Measurements from ENCODE around the gene PLXNB2.

The PLXNB2 gene

DNA sequence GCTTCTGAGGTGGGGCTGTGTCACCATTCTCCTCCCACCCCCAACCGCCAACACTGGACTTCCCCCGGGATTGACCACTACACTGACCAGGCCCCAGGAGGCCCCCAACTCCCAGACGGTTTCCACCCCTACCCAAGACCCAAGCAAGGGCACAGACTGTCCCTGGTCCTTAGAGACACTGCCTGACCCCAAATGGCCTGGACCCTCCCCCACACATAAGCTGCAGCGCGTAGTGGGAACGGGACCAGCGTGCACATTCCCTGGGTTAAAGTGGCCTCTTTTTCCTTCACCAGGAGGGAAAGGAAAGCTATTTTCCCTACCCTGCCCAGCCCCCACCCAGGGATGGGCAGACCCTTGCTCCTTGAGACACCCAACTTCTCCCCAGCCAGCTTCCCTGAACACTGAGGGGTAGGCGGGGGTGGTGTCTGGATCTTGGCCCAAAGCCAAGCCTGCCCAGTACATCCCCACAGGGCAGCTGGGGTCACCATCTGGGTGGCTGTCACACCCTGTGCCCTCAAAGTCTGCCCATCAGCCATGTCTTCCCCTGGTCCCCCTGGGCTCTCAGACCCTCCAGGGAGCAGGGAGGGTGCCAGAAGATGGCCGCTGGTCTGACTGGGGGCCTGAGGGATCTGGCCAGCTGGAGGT is 44.4 kb downstream of the PLXNB2 start:
- no peak for DNase-seq

DNA sequence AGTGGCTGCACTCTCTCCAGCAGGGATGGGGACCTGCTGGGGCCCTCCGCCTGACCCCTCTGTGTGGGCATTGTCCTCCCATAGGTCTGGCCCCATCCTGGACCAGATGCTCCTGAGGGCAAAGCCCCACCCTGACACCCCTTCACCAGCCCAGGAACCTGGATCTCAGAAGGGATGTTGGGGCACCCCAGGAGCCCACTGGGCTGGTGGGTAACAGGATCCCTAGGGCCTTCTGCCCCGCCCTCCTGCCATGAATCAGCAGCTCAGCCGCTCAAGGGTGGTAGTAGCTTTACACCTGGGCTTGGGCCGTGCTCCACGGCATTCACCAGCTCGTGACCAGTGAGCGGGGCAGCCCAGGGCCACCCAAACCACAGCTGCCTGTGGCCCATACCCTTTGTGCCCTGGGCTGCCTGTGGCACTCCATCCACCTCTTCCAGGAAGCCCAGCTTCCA is 45.0 kb downstream of the PLXNB2 start:
- no peak for DNase-seq

DNA sequence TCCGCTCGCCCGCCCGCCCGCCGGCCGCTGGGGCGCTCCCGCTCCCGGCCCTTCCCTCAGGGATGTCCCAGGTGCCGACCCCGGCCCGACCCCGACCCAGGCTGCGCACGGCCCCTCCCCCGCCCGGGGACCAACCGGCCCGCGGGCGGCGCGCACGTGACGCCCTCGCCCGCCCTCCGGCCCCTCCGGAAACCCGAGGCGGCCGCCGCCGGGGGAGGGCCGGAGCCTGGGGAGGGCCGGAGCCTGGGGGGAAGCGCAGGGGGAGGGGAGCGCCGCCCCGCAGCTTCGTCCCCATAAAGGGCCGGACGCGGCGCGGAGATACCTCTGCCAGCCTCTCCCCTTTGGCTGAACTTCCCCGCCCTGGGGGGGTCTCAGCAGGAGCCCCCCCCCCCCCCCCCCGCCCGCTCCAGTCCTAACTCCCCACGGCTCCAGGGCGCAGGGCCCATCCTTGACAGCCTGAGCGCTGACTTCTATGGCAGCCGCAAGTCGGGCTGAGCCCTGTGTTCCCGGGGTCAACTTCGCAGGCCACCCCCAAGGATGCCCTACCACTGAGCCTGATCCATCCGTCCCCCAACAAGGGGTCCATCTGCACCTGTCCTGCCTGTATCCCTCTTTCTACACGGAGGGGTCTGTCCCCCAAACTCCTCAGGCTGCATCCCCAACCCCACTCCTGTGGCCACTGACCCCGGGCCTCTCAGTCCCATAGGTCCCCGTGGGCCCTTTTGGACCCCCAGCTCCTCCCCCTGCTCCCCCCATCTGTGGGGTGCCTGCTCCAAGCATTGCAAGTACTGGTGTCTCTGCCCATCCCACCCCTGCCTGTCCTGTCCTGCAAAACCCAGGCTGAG is 45.6 kb downstream of the PLXNB2 start, which contains the start of gene MAPK12:
Gene MAPK12, minus strand, starts transcription at position 69 of the 845 bp plus-strand sequence. CDS start 174 bp downstream, outside the sequence.
- no peak for DNase-seq

DNA sequence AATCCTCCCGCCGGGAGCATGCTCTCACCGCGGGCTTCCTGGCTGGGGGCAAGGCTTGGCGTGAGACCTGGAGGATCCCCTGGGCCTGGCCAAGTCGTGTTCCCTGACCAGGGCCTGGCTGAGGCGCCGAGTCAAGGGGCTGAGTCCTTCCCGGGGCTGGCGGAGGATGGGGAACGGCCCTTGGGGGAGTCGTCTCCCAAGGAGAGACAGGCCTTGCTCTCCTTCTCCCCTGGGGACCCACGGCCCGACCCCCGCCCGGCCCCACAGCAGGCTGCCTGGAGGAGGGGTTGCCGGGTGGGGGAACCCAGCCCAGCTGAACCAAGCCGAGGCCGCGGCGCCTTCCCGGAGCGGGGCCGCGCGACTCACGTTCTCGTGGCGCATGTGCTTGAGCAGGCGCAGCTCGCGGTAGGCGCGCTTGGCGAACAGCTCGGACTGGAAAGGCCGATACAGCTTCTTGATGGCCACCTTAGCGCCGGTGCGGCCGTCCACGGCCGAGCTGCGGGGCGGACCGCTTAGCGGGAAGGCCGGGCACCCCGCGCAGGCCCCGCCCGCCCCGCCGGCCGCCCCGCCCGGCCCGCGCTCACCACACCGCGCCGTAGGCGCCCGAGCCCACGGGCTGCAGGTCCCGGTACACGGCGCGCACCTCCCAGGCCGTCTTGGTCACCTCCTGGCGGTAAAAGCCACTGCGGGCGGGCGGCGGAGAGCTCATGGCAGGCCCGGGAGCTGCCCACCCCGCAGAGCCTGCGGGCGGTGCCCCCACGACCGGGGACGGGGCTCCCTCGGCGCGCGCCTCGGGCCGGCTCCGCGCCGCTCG is 46.4 kb downstream of the PLXNB2 start:
- no peak for DNase-seq

DNA sequence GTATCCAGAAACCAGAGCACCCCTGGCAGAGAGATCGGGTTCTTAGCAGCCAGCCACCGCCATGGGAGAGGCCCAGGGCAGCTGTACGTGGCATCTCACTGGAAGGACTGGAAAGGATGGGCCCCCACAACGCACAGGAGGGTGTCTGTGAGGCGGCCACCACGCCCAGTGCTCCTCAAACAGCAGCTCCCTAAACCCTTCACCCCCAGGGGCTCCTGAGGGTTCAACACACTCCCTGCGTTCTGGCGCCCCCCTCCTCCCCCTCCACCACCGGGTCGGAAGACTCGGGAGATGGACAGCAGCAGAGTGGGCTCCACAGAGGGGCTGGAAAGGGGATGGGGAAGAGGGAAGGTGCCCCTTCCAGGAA is 47.0 kb downstream of the PLXNB2 start:
- DNase-seq = no peak

DNA sequence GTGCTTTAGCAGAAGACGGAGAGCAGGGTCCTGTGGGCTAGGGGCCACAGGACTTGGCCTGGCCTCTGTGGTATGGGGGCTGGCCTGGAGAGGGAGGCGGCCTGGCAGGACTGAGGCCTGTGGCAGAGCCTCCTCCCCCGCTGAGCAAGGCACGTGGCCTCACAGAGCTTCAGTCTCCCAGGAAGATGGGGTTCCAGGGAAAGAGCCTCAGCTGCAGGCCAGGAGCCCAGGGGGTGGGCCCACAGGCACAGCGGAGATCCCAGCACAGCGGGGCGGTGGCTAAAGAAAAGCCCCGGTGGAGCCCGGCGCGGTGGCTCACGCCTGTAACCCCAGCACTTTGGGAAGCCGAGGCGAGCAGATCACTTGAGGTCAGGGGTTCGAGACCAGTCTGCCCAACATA is 48.1 kb downstream of the PLXNB2 start:
- no peak for DNase-seq

DNA sequence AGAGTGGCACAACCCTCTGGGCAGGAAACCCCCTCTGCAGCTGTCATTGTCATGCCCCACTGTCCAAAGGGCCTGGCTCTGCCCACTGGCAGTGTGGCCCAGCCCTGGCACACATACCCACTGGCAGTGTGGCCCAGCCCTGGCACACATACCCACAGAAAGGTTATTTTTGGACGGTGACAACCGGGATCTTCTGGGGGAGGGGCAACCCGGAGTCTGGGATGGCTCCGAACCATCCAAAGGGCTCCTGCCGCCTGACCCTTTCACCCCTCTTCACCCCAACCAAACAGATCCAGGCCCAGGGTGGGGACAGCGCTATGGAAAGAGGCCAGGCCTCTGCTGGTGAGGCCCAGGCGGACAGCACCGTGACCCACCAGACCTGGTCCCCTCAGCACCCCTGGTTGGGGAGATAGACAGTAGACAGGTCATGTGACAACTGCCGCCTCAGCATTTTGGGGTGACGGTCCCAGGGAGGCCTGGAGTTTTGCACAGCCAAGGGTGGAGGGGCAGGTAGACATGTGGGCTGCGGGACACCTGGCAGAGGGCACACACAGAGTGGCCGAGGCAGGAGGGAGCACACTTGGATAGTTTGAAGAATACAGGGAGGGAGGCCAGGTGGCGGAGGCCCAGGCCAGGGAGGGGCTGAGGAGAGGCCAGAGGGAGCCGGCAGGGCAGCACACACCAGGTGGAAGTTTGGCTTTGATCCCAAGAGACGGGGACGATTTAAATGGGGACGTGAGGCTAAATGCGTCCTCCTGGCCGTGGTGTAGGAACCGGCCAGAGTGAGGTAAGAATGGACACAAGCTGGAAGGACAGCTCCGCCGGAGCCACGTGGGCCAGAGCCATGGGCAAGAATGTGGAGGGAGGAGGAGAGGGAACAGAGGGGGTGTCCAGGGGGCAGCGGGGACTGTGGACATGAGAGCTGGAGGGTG is 48.8 kb downstream of the PLXNB2 start:
- DNase-seq = no peak

DNA sequence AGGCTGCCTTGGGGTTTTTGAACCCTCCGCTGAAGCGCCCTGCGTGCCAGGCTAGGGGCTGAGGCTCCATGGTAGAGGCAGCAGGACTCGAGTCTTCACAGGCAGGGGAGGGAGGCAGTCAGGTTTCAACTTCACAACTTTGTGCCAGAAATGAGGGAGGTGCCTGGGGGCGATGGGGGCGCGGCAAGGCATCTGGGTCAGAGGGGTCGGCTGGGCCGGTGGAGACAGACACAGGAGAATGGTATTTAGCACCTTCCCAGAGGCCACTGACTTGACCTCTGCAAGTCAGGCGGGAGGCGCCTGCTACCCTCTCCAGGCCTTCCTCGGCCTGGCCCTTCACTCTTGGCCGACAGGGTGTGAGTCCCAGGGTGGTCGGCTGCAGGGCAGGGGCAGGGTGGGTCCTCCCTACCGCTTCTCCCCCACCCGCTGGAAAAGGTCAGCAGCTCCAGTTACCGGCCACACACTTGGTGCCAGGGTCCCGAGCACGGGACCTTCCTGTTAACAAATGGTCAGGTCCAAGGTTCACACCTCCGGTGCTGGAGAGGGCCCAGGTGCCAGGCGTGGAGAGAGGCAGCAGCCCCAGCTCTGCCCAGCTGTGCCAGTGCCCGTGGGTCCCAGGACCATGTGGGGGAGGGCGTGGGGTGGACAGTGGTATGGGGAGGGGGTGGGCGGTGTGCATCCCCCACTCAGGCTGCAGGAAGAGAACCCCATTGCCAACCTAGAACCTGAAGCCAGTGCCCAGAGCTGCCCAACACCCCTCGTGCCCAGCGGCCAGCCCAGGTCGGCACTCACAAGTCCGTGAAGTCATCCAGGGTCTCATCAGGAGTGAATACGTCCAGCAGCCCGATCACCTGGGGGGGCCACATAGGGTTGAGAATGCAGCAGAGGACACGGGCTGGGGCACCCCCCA is 49.7 kb downstream of the PLXNB2 start:
- DNase-seq = no peak

DNA sequence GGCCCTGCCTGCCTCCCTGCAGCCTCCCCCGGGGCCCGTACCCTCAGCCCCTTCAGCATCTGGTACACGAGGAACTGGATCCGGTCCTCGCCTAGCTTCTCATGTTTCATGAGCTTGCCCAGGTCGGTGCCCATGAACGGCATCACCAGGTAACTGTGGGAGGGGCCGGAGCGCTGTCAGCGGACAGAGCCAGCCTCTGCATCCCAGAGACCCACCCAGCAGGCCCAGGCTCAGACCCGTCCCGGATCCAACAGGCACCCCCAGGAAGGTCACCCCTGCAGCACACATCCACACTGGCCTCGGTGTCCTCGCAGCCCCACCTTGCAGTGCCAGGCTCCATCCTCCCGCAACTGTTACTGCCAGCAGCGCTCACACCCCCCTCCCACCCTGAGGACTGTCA is 50.4 kb downstream of the PLXNB2 start:
- DNase-seq = no peak

DNA sequence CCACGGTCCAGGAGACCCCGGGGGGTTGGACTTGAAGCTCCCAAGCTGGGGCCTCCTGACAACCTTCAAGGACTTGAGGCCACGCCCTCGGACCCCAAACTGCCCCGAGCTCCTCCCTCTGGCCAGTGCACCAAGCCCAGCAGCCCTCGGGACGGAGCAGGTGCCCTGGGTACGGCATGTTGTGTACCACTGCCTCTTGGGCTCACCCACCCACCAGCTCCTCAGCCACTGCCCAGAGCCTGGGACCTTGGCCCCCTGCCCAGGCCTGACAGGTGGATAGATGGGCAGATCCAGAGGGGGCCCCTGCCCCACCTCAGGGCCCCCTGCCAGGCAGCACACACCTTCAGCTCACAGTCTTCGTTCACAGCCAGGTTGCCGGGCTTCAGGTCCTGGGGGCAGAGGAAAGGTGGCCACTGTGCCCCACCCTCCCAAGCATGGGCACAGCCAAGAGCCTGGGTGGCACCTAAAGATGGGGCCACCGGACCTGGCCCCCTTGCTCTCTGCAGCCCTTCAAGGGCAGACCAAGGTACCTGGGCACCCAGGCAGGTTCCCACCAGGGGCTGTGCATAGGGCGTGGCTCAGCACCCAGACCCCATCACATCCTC is 51.1 kb downstream of the PLXNB2 start:
- no peak for DNase-seq

DNA sequence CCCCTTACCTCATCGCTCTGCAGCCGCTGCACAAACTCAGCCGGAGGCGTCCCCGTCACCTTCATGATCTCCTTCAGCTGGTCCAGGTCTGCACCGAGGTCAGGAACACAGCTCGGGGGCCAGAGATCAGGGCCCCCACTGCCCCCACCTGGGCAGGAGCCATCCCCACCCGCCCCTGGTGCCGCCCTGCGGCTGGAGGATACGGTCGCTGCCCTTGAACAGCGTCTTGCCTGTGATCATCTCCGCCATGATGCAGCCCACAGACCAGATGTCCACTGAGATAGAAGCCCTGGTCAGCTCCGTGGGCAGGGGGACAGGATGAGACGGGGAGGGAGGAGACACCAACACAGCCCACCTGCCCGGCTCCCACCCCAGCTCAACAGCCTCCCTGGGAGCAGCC is 51.8 kb downstream of the PLXNB2 start:
- DNase-seq = no peak

DNA sequence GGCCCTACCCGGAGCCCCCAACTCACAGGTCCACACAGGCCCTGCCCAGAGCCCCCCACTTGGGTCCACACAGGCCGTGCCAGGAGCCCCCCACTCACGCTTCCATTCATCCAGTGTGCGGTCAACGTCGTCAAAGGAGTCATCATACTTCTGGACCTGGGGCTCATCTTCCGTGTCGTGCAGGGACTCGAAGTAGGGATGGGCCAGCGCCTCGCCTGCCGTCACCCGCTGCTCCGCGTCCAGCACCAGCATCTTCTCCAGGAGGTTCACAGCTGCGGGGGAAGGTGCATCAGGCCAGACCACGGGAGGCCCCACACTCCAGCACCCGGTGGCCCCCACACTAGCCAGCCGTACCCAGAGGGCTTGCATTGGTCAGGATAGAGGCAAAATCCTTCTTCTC is 52.3 kb downstream of the PLXNB2 start:
- DNase-seq = no peak

DNA sequence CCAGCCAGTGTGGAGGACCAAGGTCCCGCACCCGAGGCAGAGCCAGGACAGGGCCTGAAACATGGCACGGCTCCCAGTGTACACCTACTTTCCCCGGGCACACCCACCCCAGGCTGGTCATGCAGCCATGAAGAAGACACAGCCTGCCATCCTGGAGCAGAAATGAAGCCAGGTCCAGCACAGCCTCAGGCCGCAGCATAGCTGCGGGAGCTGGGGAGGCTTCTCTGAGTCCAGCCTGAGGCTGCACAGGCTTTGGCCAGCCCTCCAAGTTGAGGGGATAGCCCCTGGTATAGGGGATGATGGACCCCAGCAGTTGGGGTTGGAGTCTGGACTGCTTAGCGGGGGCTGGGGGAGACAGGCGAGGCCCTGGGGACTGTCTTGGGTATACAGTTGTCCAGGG is 53.5 kb downstream of the PLXNB2 start:
- no peak for DNase-seq

DNA sequence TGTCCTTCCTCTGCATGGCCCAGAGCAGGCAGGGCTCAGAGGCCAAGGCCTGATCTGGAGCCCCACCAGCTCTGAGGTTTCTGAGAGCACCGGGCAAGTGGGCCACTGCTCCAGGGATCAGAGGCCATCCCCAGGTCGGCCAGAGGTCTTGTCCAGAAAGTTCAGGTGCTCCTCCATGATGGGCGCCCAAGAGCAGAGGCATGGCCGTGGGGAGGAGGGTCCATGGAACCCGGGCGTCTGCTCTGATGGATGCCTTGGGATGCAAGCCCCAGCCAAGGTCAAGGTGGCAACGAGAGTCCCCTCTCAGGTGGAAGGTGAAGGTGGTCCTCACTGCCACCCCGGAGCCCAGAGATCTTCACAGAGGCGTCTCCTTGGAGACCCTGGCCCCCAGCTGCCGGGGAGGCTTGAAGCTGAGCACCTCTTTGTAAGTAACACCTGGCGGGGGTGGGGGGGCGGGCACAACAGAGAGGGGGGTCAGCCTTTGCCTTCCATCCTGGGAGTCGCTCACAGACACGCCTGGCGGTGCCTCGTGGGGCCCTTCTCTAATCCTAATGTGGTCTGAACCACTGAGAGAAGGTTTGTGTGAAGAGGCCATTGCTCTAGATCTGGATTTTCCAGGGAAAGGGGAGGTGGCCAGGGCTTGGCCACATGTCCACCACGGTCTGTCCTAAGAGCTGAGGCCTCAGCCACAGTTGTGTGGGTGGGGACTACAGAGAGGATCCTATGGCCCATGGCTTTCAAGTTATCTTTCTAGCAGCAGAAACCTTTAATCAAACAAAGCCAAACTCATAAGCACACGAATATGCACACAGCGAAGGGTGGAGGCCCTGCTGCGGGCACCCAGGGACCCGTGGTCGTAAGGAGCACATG is 54.2 kb downstream of the PLXNB2 start:
- DNase-seq = no peak

DNA sequence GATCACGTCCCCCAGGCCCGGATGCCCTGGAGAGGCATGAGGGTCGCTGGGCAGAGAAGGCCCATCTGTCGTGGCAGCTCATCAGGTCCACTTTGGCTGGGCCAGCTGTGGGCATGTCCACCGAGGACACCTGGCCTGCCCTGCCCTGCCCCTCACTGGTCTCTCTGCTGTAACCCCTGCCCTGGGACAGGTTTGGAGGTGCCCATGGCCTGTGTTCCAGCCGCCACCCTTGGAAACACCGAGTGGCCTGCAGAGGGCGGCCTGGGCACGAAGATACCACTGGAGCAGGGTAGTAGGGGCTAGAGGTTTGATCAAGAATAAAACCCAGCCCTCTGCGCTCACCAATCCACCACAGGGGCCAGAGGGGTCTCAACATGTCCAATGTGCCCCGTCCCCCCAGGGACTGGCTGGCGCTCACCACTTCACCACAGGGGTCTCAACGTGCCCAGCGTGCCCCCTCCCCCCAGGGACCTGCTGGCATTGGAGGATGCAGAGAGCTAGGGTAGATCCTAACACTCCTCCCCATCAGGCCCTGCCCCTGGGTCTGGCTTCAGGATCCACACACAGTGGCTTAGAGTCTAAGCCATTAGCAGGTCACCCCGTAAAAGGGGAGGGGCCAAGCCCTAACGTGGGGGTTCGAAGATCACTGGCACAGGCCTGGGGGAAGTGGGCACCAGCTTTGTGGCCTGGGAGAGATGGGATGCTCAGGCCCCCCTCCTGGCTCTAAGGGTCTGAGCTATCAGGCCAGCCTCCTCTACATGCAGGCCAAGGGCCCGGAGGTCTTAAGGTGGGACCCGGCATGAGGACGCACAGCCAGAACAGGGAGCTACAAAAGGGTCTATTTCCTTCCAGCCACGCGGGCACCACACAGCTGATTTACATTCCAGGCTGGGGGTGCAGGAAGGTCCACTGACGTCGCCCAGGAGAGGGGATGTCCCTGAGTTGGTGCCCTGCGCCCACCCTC is 55.1 kb downstream of the PLXNB2 start:
- peak; percentile 68 for DNase-seq

DNA sequence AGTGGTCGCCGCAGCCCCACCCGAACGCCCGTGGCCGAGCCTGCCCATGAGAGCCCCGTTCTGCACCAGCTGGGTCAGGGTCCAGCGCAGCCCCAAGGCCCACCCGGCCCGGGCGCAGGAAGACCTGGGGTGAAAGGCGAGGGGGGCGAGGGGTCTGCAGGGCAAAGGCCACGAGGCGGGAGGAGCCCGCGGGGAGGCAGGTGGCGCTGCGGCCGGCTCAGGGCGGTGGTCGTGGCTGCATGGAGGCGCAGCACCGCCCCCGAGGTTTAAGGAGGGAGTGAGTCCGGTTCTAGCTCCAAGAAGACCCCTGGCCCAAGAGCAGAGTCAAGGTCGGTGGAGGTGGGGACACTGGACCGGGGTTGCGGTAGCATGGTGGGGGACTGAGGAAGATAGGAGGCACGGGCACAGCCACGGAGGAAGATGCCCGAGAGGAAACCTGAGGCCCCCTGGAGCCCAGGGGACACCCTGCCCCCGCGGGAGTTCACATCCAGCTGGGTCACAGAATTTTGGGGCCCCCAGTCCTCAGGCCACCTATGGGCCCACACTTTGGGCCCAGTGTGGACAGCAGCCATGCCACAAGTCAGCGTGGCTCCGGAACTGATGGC is 55.9 kb downstream of the PLXNB2 start:
- no peak for DNase-seq

DNA sequence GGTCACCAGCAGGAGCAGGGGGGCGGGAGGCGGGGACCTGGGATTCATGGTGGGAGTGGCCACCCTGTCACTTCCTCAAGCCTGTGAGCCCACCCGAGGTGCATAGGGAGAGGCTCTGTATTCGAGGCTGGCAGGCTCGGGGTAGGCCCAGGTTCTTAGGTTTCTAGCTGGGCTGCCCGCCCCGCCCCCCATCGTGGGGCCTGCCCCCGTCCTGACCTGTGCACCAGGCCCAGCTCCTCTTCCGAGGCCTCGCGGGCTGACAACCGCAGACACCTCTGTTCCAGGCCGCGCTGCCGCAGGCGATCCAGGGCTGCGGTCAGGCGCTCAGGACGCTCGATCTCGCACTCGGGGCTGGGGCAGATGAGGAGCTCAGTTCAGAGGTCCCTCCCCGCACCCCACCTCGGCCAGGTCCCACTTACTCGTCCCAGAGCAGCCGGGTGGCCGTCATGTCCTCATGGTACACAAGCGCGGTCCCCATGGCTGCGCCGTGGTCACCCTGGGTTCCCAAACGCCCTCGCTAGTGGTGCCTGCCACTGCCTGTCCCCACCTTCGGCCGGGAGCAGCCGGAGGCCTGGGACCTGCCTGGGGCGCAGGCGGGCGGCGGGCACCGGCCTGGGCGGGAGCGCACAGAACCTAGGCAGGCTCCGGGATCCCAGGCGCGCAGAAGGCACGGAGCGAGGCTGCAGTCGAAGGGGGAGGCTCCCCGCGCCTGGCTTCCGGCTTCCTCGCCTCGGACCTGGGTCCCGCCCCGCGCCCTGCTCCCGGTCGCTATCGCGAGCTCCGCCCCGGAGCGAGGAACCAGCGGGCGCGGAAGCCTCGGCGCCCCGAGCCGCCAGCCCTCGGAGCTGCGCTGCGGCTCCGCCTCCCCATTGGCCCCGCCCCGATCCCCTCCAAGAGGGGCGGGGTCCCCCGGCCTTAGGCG is 56.6 kb downstream of the PLXNB2 start, which contains the start of gene HDAC10:
Gene HDAC10, minus strand, starts transcription at position 711 of the 922 bp plus-strand sequence. Its CDS starts 233 bp downstream, at position 478.
- peak; percentile 65 to 66 for DNase-seq

All from activated CD4-positive, alpha-beta T cell treated with anti-CD3 and anti-CD28 coated beads, Interleukin-2, amount 50 U/mL, for 4 hours (primary cell).